Thyroid gland (tissue), 4 donors: Measurements from ENCODE around the gene NDRG3. TPM values are rescaled to one million over a fixed set of nuclear protein-coding genes. Genes with fewer than 3 reads are reported as not detected.
"Not testable (repeated sequence)": the region's sequence is repeated elsewhere in the genome, so short reads cannot be mapped to it uniquely, and the experiment has no call there.

ENCODE experiments used
- DNase-seq, 2 donors: peaks; one replicate each; pipeline ENCODE4 v3.0.0-alpha.2; 2019
- H3K27ac ChIP-seq, 3 donors: fragments of 200-600 bp; sonication (generic); 1 replicate in 2 of 3; 2 replicates in 1 of 3; pipeline ENCODE4 v1.5.1; 2016 to 2019; ENCODE audit warnings: mild to moderate bottlenecking in 1 of 3, moderate library complexity in 1 of 3
- H3K27me3 ChIP-seq: fragments of 200-600 bp; sonication (generic); one replicate; pipeline ENCODE4 v1.5.1; 2019
- H3K36me3 ChIP-seq, 2 donors: fragments of 200-600 bp; sonication (generic); one replicate each; pipeline ENCODE4 v1.5.1; 2016 to 2019
- H3K4me1 ChIP-seq, 2 donors: fragments of 200-600 bp; sonication (generic); one replicate each; pipeline ENCODE4 v1.5.1; 2017 to 2019
- H3K4me3 ChIP-seq, 3 donors: fragments of 200-600 bp; sonication (generic); replicated peaks in 1 of 3; 1 replicate in 2 of 3; 2 replicates in 1 of 3; pipeline ENCODE4 v1.5.1; 2016; ENCODE audit warnings: mild to moderate bottlenecking in 1 of 3
- H3K9me3 ChIP-seq: fragments of 200-600 bp; sonication (generic); one replicate; pipeline ENCODE4 v1.5.1; 2017
- POLR2A ChIP-seq, 2 donors: fragments of 450-650 bp; IDR thresholded peaks; one replicate each; pipeline ENCODE4 v1.6.1; 2017; ENCODE audit warnings: antibody characterized with exemption in 2 of 2, mild to moderate bottlenecking in 2 of 2, moderate library complexity in 1 of 2
- WGBS, 2 donors: methylation state at CpG; one replicate each; pipeline ENCODE4 v1.1.5; 2017; 5-methylcytosine and 5-hydroxymethylcytosine counted together
- intact Hi-C: fragments of 100-400 bp; cut with DNase I; formaldehyde crosslinking; loops from one replicate; pipeline ENCODE4 v1.15.1; 2023
- total RNA-seq, 4 donors: library from RNA; depleted of rRNA; stranded (reverse); fragments of >200 nt; gene quantifications; one replicate each; pipeline ENCODE4 v1.2.3, GENCODE V29; 2016
- TF ChIP-seq, protein P1 (sequence below), 6 experiments: fragments of 200-600 bp in 3 of 6; fragments of 450-650 bp in 3 of 6; sonication (generic) in 3 of 6; IDR thresholded peaks; one replicate each; pipeline ENCODE4 v1.5.1; 2016 to 2019; ENCODE audit warnings: antibody characterized with exemption in 6 of 6, mild to moderate bottlenecking in 2 of 6, inconsistent platforms in 1 of 6, moderate library complexity in 1 of 6

The NDRG3 gene
- total RNA-seq, 4 donors from 2014 or later: 14.6 to 32.1 (median 27.9) TPM

DNA sequence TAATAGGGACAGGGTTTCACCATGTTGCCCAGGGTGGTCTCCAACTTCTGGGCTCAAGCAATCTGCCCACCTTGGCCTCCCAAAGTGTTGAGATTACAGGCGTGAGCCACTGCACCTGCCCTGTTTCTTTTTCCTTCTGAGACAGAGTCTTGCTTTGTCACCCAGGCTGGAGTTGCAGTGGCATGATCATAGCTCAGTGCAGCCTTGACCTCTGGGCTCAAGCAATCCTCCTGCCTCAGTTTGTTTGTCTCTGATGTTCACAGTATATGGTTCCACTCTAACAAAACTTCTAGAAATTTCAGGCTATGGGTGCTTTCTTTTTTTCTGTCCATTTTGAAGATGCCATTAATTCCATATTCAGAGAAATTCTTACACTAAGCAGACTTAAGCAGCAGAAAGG, 33.1 kb downstream of the NDRG3 start:
- no peak overlapping the region for H3K4me3 ChIP-seq
- no peak for TF ChIP-seq POLR2A (IDR thresholded peaks at IDR 0.05)
- TF ChIP-seq, protein P1, sequence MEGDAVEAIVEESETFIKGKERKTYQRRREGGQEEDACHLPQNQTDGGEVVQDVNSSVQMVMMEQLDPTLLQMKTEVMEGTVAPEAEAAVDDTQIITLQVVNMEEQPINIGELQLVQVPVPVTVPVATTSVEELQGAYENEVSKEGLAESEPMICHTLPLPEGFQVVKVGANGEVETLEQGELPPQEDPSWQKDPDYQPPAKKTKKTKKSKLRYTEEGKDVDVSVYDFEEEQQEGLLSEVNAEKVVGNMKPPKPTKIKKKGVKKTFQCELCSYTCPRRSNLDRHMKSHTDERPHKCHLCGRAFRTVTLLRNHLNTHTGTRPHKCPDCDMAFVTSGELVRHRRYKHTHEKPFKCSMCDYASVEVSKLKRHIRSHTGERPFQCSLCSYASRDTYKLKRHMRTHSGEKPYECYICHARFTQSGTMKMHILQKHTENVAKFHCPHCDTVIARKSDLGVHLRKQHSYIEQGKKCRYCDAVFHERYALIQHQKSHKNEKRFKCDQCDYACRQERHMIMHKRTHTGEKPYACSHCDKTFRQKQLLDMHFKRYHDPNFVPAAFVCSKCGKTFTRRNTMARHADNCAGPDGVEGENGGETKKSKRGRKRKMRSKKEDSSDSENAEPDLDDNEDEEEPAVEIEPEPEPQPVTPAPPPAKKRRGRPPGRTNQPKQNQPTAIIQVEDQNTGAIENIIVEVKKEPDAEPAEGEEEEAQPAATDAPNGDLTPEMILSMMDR (IDR thresholded peaks at IDR 0.05): no peak
- H3K36me3 ChIP-seq: no peaks in the 10 kb centered on the region
- WGBS, 2 donors: 93 to 100% methylated on average over 1 of the region's 1 CpG
- H3K27me3 ChIP-seq: no peaks in the 10 kb centered on the region
- H3K27ac ChIP-seq: no peak overlapping the region
- H3K9me3 ChIP-seq: no peaks in the 10 kb centered on the region
- intact Hi-C loops: no loop called here
- DNase-seq: no peak
- H3K4me1 ChIP-seq: no peaks in the 10 kb centered on the region

DNA sequence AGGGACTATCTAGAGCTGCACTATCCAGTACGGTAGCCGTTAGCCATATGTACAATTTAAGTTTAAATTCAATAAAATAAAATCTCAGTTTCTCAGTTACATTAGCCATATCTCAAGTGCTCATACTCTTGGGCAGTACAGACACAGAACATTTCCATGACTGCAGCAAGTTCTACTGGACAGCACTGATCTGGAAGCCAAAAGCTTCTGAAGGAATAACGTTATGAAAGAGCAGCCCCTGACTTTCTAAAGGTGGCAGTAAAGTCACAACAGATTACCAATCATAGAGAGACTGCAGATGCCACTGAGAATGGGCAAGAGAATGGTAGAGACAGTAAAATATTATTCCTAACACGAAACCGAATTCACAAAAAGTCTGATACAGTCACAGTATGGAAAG, 36.8 kb downstream of the NDRG3 start:
- H3K36me3 ChIP-seq: no peaks in the 10 kb centered on the region
- H3K9me3 ChIP-seq: no peaks in the 10 kb centered on the region
- H3K27ac ChIP-seq: no peak overlapping the region
- no peaks in the 10 kb centered on the region for H3K27me3 ChIP-seq
- H3K4me1 ChIP-seq: peaks cover 5 to 6% of the 10 kb centered on the region in 2 donors
- no peak overlapping the region for H3K4me3 ChIP-seq
- TF ChIP-seq, protein P1 (IDR thresholded peaks at IDR 0.05): no peak
- TF ChIP-seq POLR2A (IDR thresholded peaks at IDR 0.05): no peak
- intact Hi-C loops: no loop called here
- DNase-seq: no peak
- WGBS, 2 donors: 86% methylated on average over 5 of the region's 5 CpGs

DNA sequence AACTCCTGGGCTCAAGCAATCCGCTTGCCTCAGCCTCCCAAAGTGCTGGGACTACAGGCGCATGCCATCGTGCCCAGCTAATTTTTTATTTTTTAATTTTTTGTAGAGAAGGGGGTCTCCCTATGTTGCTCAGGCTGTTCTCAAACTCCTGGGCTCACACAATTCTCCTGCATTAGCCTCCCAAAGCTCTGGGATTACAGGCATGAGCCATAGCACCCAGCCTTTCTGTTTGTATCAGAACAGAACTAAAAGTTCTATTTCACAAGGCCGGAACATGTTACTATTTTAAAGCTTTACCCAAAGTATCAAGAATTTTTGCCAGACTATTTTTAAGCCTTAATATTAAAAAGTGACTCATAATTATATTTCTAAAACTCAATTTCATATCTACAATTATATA, 42.4 kb downstream of the NDRG3 start:
- no peak for DNase-seq
- Histone ChIP-seq H3K9me3 (no peaks in the 10 kb centered on the region), H3K27ac (no peak overlapping the region), H3K4me3 (no peak overlapping the region), H3K27me3 (no peaks in the 10 kb centered on the region), H3K36me3 (no peaks in the 10 kb centered on the region), H3K4me1 (peaks cover 5 to 6% of the 10 kb centered on the region in 2 donors)
- TF ChIP-seq, protein P1 (IDR thresholded peaks at IDR 0.05): no peak
- no peak for TF ChIP-seq POLR2A (IDR thresholded peaks at IDR 0.05)
- WGBS, 2 donors: 93 to 99% methylated on average over 4 of the region's 4 CpGs
- intact Hi-C loops: no loop called here

DNA sequence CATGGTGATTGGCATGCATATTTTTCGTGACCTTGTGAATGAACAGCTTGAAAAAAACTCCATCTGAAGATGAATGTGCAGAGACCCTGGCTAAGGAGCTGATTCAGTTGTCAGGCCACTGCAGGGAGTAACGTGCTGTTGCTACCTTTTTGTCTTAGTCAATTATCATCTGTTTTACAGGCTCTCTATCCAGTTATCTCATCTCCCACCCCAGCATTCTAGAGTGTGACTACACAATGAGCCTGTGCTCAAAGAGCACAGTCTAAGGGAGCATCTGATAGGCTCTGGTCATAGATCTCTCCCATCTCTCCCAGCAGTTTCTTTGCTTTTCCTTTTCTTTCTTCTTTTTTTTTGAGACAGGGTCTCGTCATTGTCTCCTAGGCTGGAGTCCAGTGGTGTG, 45.5 kb downstream of the NDRG3 start:
- WGBS, 2 donors: 92% methylated on average over 3 of the region's 3 CpGs
- DNase-seq: no peak
- H3K27me3 ChIP-seq: no peaks in the 10 kb centered on the region
- H3K36me3 ChIP-seq: no peaks in the 10 kb centered on the region
- TF ChIP-seq, protein P1 (IDR thresholded peaks at IDR 0.05): no peak
- TF ChIP-seq POLR2A (IDR thresholded peaks at IDR 0.05): no peak
- H3K9me3 ChIP-seq: no peaks in the 10 kb centered on the region
- H3K27ac ChIP-seq: no peak overlapping the region
- intact Hi-C loops: no loop called here
- no peaks in the 10 kb centered on the region for H3K4me1 ChIP-seq
- H3K4me3 ChIP-seq: no peak overlapping the region

DNA sequence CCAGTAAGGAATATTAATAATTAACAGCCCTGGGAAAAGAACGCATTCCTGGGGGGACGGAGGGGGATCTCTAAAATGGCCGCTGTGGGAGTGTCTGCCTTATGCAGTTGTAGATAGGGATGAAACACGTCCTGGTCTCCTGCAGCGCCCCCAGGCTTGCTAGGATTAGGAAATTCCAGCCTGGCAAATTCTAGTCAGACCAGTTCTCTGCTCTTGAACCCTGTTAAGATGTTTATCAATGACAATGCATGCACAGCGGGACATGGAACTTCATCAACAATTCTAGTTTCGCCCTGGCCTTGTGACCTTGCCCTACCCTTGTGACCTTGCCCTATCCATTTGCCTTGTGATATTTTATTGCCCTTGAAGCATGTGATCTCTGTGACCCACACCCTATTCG, 50.4 kb downstream of the NDRG3 start:
- H3K27me3 ChIP-seq, DNase-seq, intact Hi-C loops, H3K9me3 ChIP-seq, H3K4me1 ChIP-seq, H3K36me3 ChIP-seq, H3K4me3 ChIP-seq, H3K27ac ChIP-seq: not testable (repeated sequence)
- 89 to 96% methylated on average over 8 of the region's 8 CpGs for WGBS, 2 donors

DNA sequence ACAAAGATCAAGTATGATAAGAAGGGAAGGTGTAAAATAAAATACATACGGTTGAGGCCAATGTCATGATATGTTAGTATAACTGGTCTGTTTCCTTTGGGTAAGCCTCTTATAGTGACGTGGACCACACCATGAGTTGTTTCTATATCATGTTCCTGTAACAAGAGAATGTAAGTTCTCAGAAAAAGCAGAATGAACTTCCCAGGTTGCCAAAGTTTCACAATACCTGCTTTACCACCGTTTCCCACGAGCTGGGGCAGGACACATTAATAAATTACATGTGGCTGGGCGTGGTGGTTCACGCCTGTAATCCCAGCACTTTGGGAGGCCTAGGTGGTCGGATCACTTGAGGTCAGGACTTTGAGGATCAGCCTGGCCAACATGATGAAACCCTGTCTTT, 57.3 kb downstream of the NDRG3 start:
- TF ChIP-seq, protein P1 (IDR thresholded peaks at IDR 0.05): no peak
- no peak for TF ChIP-seq POLR2A (IDR thresholded peaks at IDR 0.05)
- DNase-seq: no peak
- Histone ChIP-seq H3K4me1 (no peaks in the 10 kb centered on the region), H3K27me3 (no peaks in the 10 kb centered on the region), H3K4me3 (no peak overlapping the region), H3K27ac (no peak overlapping the region), H3K9me3 (no peaks in the 10 kb centered on the region), H3K36me3 (peaks cover 0 to 5% of the 10 kb centered on the region in 2 donors)
- WGBS, 2 donors: 90 to 96% methylated on average over 7 of the region's 7 CpGs
- intact Hi-C loops: no loop called here
